HG03575 (cell line): Measurements from ENCODE around the gene KEAP1.
"Not testable (repeated sequence)": the region's sequence is repeated elsewhere in the genome, so short reads cannot be mapped to it uniquely, and the experiment has no call there.

Experiments used
- ATAC-seq: cut with Tn5 transposase; IDR thresholded peaks from one replicate; pipeline ENCODE4 v1.9.1; 2021; ENCODE audit not compliant: unreplicated experiment, insufficient number of reproducible peaks, low FRiP score; ENCODE audit errors: extremely low read depth

The KEAP1 gene

GRCh38 chr19:10526887-10527286 lies 23.7 kb upstream of the KEAP1 start:
- not testable (repeated sequence) for ATAC-seq

DNA sequence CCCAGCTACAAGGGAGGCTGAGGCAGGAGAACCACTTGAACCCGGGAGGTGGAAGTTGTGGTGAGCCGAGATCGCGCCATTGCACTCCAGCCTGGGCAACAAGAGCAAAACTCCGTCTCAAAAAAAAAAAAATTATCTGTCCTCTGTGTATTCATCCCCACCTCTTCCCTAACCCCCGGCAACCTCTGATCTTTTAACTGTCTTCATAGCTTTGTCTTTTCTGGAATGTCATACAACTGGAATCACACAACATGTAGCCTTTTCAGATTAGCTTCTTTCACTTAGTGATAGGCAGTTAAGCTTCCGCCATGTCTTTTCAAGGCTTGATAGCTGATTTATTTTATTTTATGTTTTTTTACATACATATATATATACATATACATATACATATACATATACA lies 22.5 kb upstream of the KEAP1 start:
- ATAC-seq = no peak

GRCh38 chr19:10523135-10523636 lies 20.0 kb upstream of the KEAP1 start:
- ATAC-seq = no peak

DNA sequence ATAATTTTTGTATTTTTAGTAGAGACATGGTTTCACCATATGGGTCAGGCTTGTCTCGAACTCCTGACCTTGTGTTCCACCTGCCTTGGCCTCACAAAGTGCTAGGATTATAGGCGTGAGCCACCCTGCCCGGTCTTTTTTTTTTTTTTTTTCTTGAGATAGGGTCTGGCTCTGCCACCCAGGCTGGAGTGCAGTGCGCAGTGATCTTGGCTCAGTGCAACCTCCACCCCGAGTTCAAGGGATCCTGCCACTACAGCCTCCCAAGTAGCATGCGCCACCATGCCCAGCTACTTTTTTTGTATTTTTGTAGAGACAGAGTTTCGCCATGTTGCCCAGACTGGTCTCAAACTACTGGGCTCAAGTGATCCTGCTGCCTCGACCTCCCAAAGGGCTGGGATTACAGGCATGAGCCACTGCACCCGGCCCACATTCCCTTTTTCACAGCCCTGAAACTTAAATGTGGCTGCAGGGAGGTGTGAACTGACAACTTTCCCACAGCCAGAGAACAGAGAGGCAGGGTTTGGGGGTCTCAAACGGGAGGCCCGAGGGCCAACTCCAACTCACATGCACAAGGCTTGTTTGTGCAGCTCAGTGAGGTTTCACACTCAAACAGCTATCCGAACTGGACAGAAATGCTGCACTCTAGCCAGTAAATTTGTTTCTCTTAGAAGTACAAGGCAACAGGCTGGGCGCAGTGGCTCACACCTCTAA lies 18.5 kb upstream of the KEAP1 start:
- no peak for ATAC-seq

GRCh38 chr19:10520652-10521318 lies 17.6 kb upstream of the KEAP1 start:
- ATAC-seq = no peak

DNA sequence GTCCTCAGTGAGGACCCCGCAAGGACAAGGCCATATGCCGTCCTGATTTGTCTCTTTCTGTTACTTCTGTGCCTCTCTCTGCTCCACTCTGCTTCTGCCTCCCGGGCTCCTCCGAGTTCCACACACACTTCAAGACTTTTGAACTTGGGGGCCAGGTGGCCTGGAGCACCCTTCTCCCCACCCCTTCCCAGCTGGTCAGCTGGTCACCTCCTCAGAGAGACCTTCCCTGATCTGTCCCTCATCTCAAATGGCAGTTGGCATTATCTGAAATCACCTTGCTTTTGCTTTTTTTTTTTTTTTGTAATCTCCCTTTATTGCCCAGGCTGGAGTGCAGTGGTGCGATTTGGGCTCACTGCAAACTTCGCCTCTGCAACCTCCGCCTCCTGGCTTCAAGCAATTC lies 16.3 kb upstream of the KEAP1 start:
- ATAC-seq = no peak

- no peak for ATAC-seq
These were observed 15.5 kb upstream of the KEAP1 start for GRCh38 chr19:10518444-10519361.

- no peak for ATAC-seq
These were observed 14.7 kb upstream of the KEAP1 start for GRCh38 chr19:10517760-10518443.

- no peak for ATAC-seq
These were observed 14.2 kb upstream of the KEAP1 start, which contains the start of gene S1PR5 for GRCh38 chr19:10517361-10517759. S1PR5 (minus strand) TSS chr19:10517447; CDS start chr19:10515011, 2,436 bp downstream.

DNA sequence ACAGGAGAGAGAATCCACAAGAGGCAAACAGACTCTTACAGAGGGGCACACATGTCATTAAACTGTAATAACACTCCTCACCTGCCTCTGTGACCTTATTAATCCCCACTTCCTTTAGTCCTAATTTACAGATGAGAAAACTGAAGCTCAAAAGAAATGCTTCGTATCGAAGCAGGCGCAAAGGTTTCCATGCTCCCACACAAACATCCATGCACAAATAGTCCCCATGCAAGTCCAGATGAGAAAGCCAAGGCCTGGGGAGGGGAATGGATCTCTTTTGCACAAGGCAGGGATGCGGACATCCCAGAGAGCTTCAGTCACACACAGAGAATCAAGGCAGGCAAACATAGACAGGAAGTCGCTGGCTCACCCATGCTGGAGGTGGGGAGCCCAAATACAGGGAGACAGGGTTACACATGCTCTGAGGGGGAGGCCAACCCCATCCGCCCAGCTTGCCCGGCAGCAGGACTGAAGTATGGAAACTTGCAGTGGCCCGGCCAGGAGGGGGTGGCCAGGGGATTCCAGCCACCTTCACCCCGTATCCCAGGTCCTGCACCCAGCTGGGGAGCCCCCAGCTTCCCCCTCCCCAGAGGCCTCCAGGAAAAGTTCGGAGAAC lies 13.6 kb upstream of the KEAP1 start:
- ATAC-seq = no peak

DNA sequence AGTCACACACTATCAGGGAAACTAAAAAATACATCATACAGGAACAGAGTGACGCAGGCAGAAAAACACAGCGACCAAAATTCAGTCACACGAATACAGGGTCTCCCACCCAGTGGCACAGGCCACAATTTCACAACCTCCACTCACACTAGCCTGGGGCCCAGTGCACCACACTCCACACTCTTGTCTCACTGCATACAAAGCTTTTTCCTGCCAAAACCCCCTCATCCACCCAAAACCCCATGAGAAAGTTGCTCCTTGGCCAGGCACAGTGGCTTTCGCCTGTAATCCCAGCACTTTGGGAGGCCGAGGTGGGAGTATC lies 12.9 kb upstream of the KEAP1 start:
- no peak for ATAC-seq

- ATAC-seq = no peak
These were observed 11.3 kb upstream of the KEAP1 start for GRCh38 chr19:10514211-10515145.

- ATAC-seq = no peak
These were observed 10.1 kb upstream of the KEAP1 start for GRCh38 chr19:10513223-10513622.

- no peak for ATAC-seq
These were observed 7.2 kb upstream of the KEAP1 start for GRCh38 chr19:10510301-10510802.

- no peak for ATAC-seq
These were observed 5.6 kb upstream of the KEAP1 start for GRCh38 chr19:10508707-10509106.

GRCh38 chr19:10508036-10508435 lies 4.9 kb upstream of the KEAP1 start:
- no peak for ATAC-seq

- ATAC-seq = no peak
These were observed 2.5 kb upstream of the KEAP1 start for GRCh38 chr19:10505583-10506229.
